Ishikawa (cell line): ENCODE measurements around the gene TNFAIP3.

Source experiments
- TAF1 ChIP-seq: IDR thresholded peaks from 2 replicates; pipeline ENCODE4 v1.6.1; 2012; ENCODE audit warnings: low read depth, mild to moderate bottlenecking
- TF ChIP-seq, protein P1 (sequence below): IDR thresholded peaks from 2 replicates; pipeline ENCODE4 v1.6.1; 2012

- TF ChIP-seq, protein P1, sequence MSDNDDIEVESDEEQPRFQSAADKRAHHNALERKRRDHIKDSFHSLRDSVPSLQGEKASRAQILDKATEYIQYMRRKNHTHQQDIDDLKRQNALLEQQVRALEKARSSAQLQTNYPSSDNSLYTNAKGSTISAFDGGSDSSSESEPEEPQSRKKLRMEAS = no peak
- no peak for TF ChIP-seq TAF1
Measured at GRCh38 chr6:137910843-137911456, 43.9 kb downstream of the TNFAIP3 start.
